IMR-90 (cell line): ENCODE data around the gene ARNT2. TPM values are rescaled to one million over a fixed set of nuclear protein-coding genes. Genes with fewer than 3 reads are reported as not detected.
A peak's percentile ranks its signal among the peaks of the same experiment; 100 is the strongest.

Experiments
- ATAC-seq: fragments of 200-7000 bp; cut with Tn5 transposase; 2 replicates; pipeline ENCODE4 v1.9.1; 2020; ENCODE audit warnings: low read depth, mild to moderate bottlenecking, moderate library complexity
- BruUV-seq: library from RNA; stranded (reverse); fragments of 400-500 nt; replicated peaks from 2 replicates; lab custom pipeline; 2021; lab: Mats Ljungman, UMichigan
- CTCF ChIA-PET: fragments of 300-600 bp; formaldehyde crosslinking; extraction: SDS; loops from one replicate; lab custom pipeline; 2021; ENCODE audit warnings: antibody characterized with exemption; lab: Yijun Ruan, JAX
- POLR2A ChIA-PET: fragments of 300-600 bp; sonication (Branson Sonifier 250); formaldehyde crosslinking; loops from one replicate; lab custom pipeline; 2022; ENCODE audit warnings: antibody characterized with exemption; ENCODE audit not compliant: unreplicated experiment; lab: Charles Lee
- DNase-seq: peaks from one replicate; pipeline ENCODE4 v3.0.0; 2013
- H2AFZ ChIP-seq: replicated peaks from 2 replicates; pipeline ENCODE3; 2013; ENCODE audit warnings: low read length, mild to moderate bottlenecking; ENCODE audit not compliant: poor library complexity
- H2AK5ac ChIP-seq: 2 replicates; pipeline ENCODE4 v1.6.1; 2013; ENCODE audit warnings: low read depth, low read length, inconsistent platforms
- H2AK9ac ChIP-seq: replicated peaks from 2 replicates; pipeline ENCODE3; 2013; ENCODE audit warnings: mild to moderate bottlenecking, low read depth, low read length, moderate library complexity; ENCODE audit not compliant: poor library complexity
- H2BK120ac ChIP-seq: 2 replicates; pipeline ENCODE4 v1.6.1; 2013; ENCODE audit warnings: low read depth, low read length, inconsistent platforms
- H2BK15ac ChIP-seq: 3 replicates; pipeline ENCODE4 v1.6.1; 2013; ENCODE audit warnings: low read depth, low read length, inconsistent platforms
- H2BK20ac ChIP-seq: 2 replicates; pipeline ENCODE4 v1.6.1; 2013; ENCODE audit warnings: low read depth, mild to moderate bottlenecking, inconsistent platforms, low read length, moderate library complexity
- H2BK5ac ChIP-seq: 2 replicates; pipeline ENCODE4 v1.6.1; 2013; ENCODE audit warnings: mild to moderate bottlenecking, low read depth, low read length, inconsistent platforms; ENCODE audit not compliant: poor library complexity, severe bottlenecking
- H3K14ac ChIP-seq: replicated peaks from 2 replicates; pipeline ENCODE4 v1.6.1; 2013; ENCODE audit warnings: low read depth, low read length, inconsistent platforms
- H3K18ac ChIP-seq: 2 replicates; pipeline ENCODE4 v1.6.1; 2013; ENCODE audit warnings: low read depth, low read length, control low read depth
- H3K23ac ChIP-seq: 2 replicates; pipeline ENCODE4 v1.6.1; 2013; ENCODE audit warnings: low read depth, low read length, inconsistent platforms
- H3K27ac ChIP-seq: 2 replicates; pipeline ENCODE4 v1.5.1; 2013; ENCODE audit warnings: mild to moderate bottlenecking, control low read depth, low read length; ENCODE audit not compliant: insufficient read depth
- H3K27me3 ChIP-seq: 2 replicates; pipeline ENCODE4 v1.6.1; 2013; ENCODE audit warnings: low read length; ENCODE audit not compliant: control insufficient read depth, insufficient read depth
- H3K36me3 ChIP-seq: 2 replicates; pipeline ENCODE4 v1.6.1; 2013; ENCODE audit warnings: low read length, mixed read lengths; ENCODE audit not compliant: control insufficient read depth, insufficient read depth
- H3K4ac ChIP-seq: 2 replicates; pipeline ENCODE4 v1.6.1; 2013; ENCODE audit warnings: low read depth, low read length, inconsistent platforms
- H3K4me1 ChIP-seq: 2 replicates; pipeline ENCODE4 v1.6.1; 2013; ENCODE audit warnings: low read length, mixed read lengths; ENCODE audit not compliant: control insufficient read depth, insufficient read depth
- H3K4me2 ChIP-seq: 2 replicates; pipeline ENCODE4 v1.6.1; 2013; ENCODE audit warnings: low read depth, mild to moderate bottlenecking, control low read depth, low read length, moderate library complexity
- H3K4me3 ChIP-seq: 2 replicates; pipeline ENCODE4 v1.5.1; 2013; ENCODE audit warnings: low read depth, mild to moderate bottlenecking, control low read depth, low read length, moderate library complexity; ENCODE audit not compliant: insufficient read depth
- H3K56ac ChIP-seq: 2 replicates; pipeline ENCODE4 v1.6.1; 2013; ENCODE audit warnings: low read length, inconsistent platforms; ENCODE audit not compliant: insufficient read depth; ENCODE audit errors: extremely low read depth
- H3K79me1 ChIP-seq, 2 experiments: 2 replicates each; pipeline ENCODE4 v1.6.1; 2013; ENCODE audit warnings: low read length in 2 of 2, inconsistent platforms in 1 of 2, low read depth in 1 of 2
- H3K9ac ChIP-seq: 2 replicates; pipeline ENCODE4 v1.6.1; 2013; ENCODE audit warnings: low read depth, low read length, control low read depth
- H3K9me1 ChIP-seq: 2 replicates; pipeline ENCODE4 v1.6.1; 2013; ENCODE audit warnings: low read length, inconsistent platforms; ENCODE audit not compliant: insufficient read depth
- H3K9me3 ChIP-seq: 2 replicates; pipeline ENCODE4 v1.6.1; 2013; ENCODE audit warnings: low read length; ENCODE audit not compliant: control insufficient read depth, insufficient read depth
- H4K20me1 ChIP-seq: 2 replicates; pipeline ENCODE4 v1.6.1; 2013; ENCODE audit warnings: low read length, inconsistent platforms; ENCODE audit not compliant: insufficient read depth
- H4K5ac ChIP-seq: 2 replicates; pipeline ENCODE4 v1.6.1; 2013; ENCODE audit warnings: mild to moderate bottlenecking, low read depth, low read length, control low read depth
- H4K8ac ChIP-seq, 2 experiments: 2 replicates each; pipeline ENCODE4 v1.6.1; 2013; ENCODE audit warnings: low read depth in 2 of 2, low read length in 2 of 2, control low read depth in 1 of 2, inconsistent platforms in 1 of 2
- H4K91ac ChIP-seq: 2 replicates; pipeline ENCODE4 v1.6.1; 2013; ENCODE audit warnings: low read depth, low read length, inconsistent platforms; ENCODE audit not compliant: insufficient read depth
- MAZ ChIP-seq: IDR thresholded peaks from 2 replicates; pipeline ENCODE4 v1.6.1; 2012; ENCODE audit warnings: low read depth, mild to moderate bottlenecking, low read length, improper control_type of control experiment, moderate library complexity, borderline replicate concordance
- WGBS, 2 experiments: methylation state at CpG; one replicate each; pipeline versions ENCODE4 v1.1.5 to v1.1.7; 2013; ENCODE audit warnings: missing lambda C conversion rate in 2 of 2; ENCODE audit not compliant: insufficient read length in 1 of 2; ENCODE audit errors: extremely low coverage in 2 of 2; 5-methylcytosine and 5-hydroxymethylcytosine counted together
- dilution Hi-C: fragments of 300-500 bp; cut with HindIII; formaldehyde crosslinking; loops from one replicate; pipeline ENCODE4 v1.14.3; 2018; ENCODE audit warnings: low sequenced_read_pairs; ENCODE audit not compliant: unreplicated experiment
- in situ Hi-C: fragments of 300-500 bp; cut with MboI; formaldehyde crosslinking; loops from 3 replicates; pipeline ENCODE4 v1.14.3; 2019; ENCODE audit warnings: low sequenced_read_pairs, inconsistent platforms, mixed read lengths
- intact Hi-C: fragments of 100-400 bp; cut with micrococcal nuclease; formaldehyde crosslinking; loops from 2 replicates; pipeline ENCODE4 v1.10.0; 2022
- polyA plus RNA-seq, 3 experiments: library from polyadenylated mRNA; depleted of rRNA; stranded (reverse); fragments of >200 nt; gene quantifications; 2 replicates each; pipeline ENCODE4 v1.2.3, GENCODE V29; 2012; ENCODE audit warnings: low replicate concordance in 1 of 3
- total RNA-seq: library from RNA; depleted of rRNA; stranded (reverse); fragments of >200 nt; gene quantifications from 2 replicates; pipeline ENCODE4 v1.2.3, GENCODE V29; 2012

Gene ARNT2
- total and polyA plus RNA-seq, 2 of the 4 experiments (the other 2 are of a cell fraction) = 18.2 to 19.0 TPM

DNA sequence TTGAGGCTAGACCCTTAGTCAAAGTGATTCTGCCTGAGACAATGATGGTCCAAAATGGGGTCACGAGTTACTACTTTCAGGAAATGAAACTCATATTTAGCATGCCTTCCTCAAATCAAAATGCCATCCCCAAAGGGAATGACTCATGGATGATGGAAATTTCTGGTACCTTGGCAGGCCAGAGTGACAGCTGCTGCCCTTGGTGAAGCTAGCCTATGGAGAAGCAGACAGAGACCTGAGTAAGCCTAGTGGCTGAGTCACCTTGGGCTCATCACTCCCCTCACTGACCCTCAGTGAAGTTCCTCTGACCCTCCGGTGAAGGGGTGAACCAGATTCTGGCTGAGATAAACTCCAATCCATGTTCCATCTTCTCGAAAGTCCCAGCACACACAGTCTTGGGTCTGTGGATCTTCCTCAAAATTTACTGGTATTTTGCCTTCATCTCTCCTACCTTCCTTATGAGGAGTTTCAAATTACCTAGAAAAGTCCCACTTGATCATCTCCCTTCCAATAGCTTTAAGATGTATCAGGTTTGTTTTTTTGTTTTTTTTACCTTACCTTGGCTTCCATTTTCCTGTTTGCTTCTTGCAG is 236.4 kb downstream of the ARNT2 start:
- H3K27me3 ChIP-seq = no peaks in the 10 kb centered on the region
- DNase-seq (no peak), ATAC-seq (no peak)
- no peaks in the 10 kb centered on the region for H3K36me3 ChIP-seq
- no peak overlapping the region for H3K18ac ChIP-seq
- no peaks in the 10 kb centered on the region for H4K20me1 ChIP-seq
- CTCF ChIA-PET = no interaction called here
- H2AK9ac ChIP-seq = no peak overlapping the region
- no peak overlapping the region for H4K5ac ChIP-seq
- TF ChIP-seq MAZ = no peak
- no peak overlapping the region for H3K4me3 ChIP-seq
- in situ Hi-C loops = no loop called here
- H2BK15ac ChIP-seq = no peak overlapping the region
- no peak overlapping the region for H3K9ac ChIP-seq
- peaks cover 3% of the 10 kb centered on the region; the same call in 1 of the 2 replicates for H3K4me1 ChIP-seq
- no peak overlapping the region for H3K27ac ChIP-seq
- H2AFZ ChIP-seq = peak overlapping the region; percentile 46
- H2AK5ac ChIP-seq = no peak overlapping the region
- intact Hi-C loops = no loop called here
- no peak overlapping the region for H3K4me2 ChIP-seq
- no peak overlapping the region for H2BK20ac ChIP-seq
- dilution Hi-C loops = no loop called here
- no peak overlapping the region for H3K56ac ChIP-seq
- no peak overlapping the region for H3K23ac ChIP-seq
- peaks cover 10% of the 10 kb centered on the region for H3K9me3 ChIP-seq
- no peak overlapping the region for H3K14ac ChIP-seq
- H2BK120ac ChIP-seq = no peak overlapping the region
- POLR2A ChIA-PET = no interaction called here
- WGBS, 2 experiments = no CpG with 5 or more reads among the region's 3 CpGs
- no peaks in the 10 kb centered on the region for H3K79me1 ChIP-seq
- H3K9me1 ChIP-seq = no peaks in the 10 kb centered on the region; the same call in 1 of the 2 replicates
- H3K4ac ChIP-seq = no peak overlapping the region
- no peak overlapping the region for H4K8ac ChIP-seq
- H2BK5ac ChIP-seq = no peak overlapping the region
- no TSS peak for BruUV-seq
- H4K91ac ChIP-seq = no peak overlapping the region
